ENCODE measurements around the gene STX18. TPM values are rescaled to one million over a fixed set of nuclear protein-coding genes. Genes with fewer than 3 reads are reported as not detected.

The STX18 gene
- total and polyA plus RNA-seq, 4 donors = 10.2 to 17.1 (median 12.4) TPM

DNA sequence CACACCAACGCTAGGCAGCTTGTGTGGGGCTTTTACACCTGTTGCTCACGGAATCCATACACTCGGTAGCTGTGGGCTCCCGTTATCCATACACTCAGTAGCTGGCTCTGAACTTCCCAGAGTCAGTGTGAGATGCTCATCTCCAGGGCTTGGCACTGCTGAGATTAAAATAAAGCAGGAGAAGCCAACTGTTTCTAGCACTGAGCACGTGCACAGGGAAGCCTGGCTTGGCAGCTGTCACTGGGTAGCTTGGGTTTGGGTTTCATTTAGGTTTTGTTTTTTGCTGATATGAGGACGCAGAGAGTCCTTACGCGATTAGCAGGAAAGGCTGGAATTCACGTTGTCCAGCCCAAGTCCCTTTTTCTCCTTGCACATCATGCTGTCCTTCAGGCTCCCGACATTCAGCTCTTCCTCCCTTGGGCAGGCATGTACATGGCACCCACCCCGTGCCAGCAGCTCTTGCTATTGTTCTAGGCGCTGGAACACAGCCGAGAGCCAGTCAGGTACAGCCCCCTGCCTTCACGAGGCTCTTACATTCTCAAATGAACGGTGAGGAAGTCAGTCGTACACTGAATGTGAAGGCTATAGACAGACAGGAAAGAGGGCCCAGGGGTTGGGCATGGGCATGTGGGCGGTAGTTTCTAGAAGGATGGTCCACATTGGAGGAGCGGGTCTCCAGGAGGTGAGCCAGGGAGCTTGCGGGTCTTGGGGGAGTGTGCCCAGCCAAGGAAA, 129.0 kb downstream of the STX18 start:
- no peak overlapping the region for H3K4me3 ChIP-seq (ENCODE audit: low read depth in 1 of 3, low read length in 3 of 3)
- H3K9ac ChIP-seq (ENCODE audit: low read depth in 1 of 2, low read length in 2 of 2) = no peak overlapping the region
- no peaks in the 10 kb centered on the region for H3K4me1 ChIP-seq (ENCODE audit: control insufficient read depth in 4 of 4, insufficient read depth in 4 of 4, low read length in 3 of 4)
- H3K9me3 ChIP-seq (ENCODE audit: control insufficient read depth in 4 of 4, low read length in 3 of 4) = no peaks in the 10 kb centered on the region
- TF ChIP-seq RAD21 (IDR thresholded peaks at IDR 0.05) (no peak), HNF4G (IDR thresholded peaks at IDR 0.05) (no peak), TAF1 (conservative IDR thresholded peaks at IDR 0.05) (no peak), HNF4A (conservative IDR thresholded peaks at IDR 0.05) (no peak), RXRA (IDR thresholded peaks at IDR 0.05) (no peak), GABPA (IDR thresholded peaks at IDR 0.05 in 1 of 2, conservative IDR thresholded peaks at IDR 0.05 in 1 of 2) (no peak), FOXA1 (IDR thresholded peaks at IDR 0.05) (no peak)
- TF ChIP-seq, protein P1, sequence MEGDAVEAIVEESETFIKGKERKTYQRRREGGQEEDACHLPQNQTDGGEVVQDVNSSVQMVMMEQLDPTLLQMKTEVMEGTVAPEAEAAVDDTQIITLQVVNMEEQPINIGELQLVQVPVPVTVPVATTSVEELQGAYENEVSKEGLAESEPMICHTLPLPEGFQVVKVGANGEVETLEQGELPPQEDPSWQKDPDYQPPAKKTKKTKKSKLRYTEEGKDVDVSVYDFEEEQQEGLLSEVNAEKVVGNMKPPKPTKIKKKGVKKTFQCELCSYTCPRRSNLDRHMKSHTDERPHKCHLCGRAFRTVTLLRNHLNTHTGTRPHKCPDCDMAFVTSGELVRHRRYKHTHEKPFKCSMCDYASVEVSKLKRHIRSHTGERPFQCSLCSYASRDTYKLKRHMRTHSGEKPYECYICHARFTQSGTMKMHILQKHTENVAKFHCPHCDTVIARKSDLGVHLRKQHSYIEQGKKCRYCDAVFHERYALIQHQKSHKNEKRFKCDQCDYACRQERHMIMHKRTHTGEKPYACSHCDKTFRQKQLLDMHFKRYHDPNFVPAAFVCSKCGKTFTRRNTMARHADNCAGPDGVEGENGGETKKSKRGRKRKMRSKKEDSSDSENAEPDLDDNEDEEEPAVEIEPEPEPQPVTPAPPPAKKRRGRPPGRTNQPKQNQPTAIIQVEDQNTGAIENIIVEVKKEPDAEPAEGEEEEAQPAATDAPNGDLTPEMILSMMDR (IDR thresholded peaks at IDR 0.05; ENCODE audit: low read depth, low read length, missing input control) = no peak
- TF ChIP-seq, protein P2, sequence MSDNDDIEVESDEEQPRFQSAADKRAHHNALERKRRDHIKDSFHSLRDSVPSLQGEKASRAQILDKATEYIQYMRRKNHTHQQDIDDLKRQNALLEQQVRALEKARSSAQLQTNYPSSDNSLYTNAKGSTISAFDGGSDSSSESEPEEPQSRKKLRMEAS (IDR thresholded peaks at IDR 0.05) = no peak
- H3K36me3 ChIP-seq (ENCODE audit: control insufficient read depth in 4 of 4, insufficient read depth in 3 of 4, low read depth in 1 of 4, low read length in 3 of 4) = peaks cover 0 to 1% (median 0%) of the 10 kb centered on the region in 4 donors
- WGBS = 86% methylated on average over 19 of the region's 19 CpGs
- no peak overlapping the region for H3K27ac ChIP-seq (ENCODE audit: low read depth in 1 of 2, low read length in 2 of 2)
- no peak for DNase-seq (ENCODE audit: low spot score)
- no peaks in the 10 kb centered on the region for H3K27me3 ChIP-seq (ENCODE audit: control insufficient read depth in 4 of 4, insufficient read depth in 4 of 4, low read length in 3 of 4)

DNA sequence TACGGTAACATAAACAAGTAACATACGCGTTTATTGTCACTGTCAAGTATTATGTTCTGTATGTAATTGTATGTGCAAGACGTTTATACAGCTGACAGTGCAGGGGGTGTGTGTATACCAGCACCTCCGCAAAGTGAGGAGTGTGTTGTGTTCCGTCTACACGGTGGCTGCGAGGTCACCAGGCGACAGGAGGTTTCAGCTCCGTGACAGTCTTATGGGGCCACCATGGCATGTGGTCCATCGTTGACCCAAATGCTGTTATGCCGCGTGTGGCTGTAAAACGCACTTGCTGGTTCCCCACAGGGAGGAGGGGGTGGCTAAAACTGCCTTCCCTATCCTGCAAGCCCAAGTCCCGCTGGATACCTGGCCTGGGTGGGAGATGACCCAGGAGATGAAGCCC, 129.9 kb downstream of the STX18 start:
- Histone ChIP-seq H3K9me3 (ENCODE audit: control insufficient read depth in 4 of 4, low read length in 3 of 4) (no peaks in the 10 kb centered on the region), H3K27me3 (ENCODE audit: control insufficient read depth in 4 of 4, insufficient read depth in 4 of 4, low read length in 3 of 4) (no peaks in the 10 kb centered on the region), H3K9ac (ENCODE audit: low read depth in 1 of 2, low read length in 2 of 2) (no peak overlapping the region), H3K36me3 (ENCODE audit: control insufficient read depth in 4 of 4, insufficient read depth in 3 of 4, low read depth in 1 of 4, low read length in 3 of 4) (peaks cover 0 to 1% (median 0%) of the 10 kb centered on the region in 4 donors), H3K4me1 (ENCODE audit: control insufficient read depth in 4 of 4, insufficient read depth in 4 of 4, low read length in 3 of 4) (no peaks in the 10 kb centered on the region), H3K27ac (ENCODE audit: low read depth in 1 of 2, low read length in 2 of 2) (no peak overlapping the region), H3K4me3 (ENCODE audit: low read depth in 1 of 3, low read length in 3 of 3) (no peak overlapping the region)
- TF ChIP-seq, protein P3, sequence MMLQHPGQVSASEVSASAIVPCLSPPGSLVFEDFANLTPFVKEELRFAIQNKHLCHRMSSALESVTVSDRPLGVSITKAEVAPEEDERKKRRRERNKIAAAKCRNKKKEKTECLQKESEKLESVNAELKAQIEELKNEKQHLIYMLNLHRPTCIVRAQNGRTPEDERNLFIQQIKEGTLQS (IDR thresholded peaks at IDR 0.05) = no peak
- TF ChIP-seq HNF4A (conservative IDR thresholded peaks at IDR 0.05) (no peak), NR2F2 (IDR thresholded peaks at IDR 0.05) (no peak), TAF1 (conservative IDR thresholded peaks at IDR 0.05) (no peak), SP1 (IDR thresholded peaks at IDR 0.05) (no peak), GABPA (IDR thresholded peaks at IDR 0.05 in 1 of 2, conservative IDR thresholded peaks at IDR 0.05 in 1 of 2) (no peak), YY1 (IDR thresholded peaks at IDR 0.05) (no peak)
- TF ChIP-seq, protein P4, sequence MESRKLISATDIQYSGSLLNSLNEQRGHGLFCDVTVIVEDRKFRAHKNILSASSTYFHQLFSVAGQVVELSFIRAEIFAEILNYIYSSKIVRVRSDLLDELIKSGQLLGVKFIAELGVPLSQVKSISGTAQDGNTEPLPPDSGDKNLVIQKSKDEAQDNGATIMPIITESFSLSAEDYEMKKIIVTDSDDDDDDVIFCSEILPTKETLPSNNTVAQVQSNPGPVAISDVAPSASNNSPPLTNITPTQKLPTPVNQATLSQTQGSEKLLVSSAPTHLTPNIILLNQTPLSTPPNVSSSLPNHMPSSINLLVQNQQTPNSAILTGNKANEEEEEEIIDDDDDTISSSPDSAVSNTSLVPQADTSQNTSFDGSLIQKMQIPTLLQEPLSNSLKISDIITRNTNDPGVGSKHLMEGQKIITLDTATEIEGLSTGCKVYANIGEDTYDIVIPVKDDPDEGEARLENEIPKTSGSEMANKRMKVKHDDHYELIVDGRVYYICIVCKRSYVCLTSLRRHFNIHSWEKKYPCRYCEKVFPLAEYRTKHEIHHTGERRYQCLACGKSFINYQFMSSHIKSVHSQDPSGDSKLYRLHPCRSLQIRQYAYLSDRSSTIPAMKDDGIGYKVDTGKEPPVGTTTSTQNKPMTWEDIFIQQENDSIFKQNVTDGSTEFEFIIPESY (IDR thresholded peaks at IDR 0.05) = no peak
- 90% methylated on average over 15 of the region's 15 CpGs for WGBS
- no peak for DNase-seq (ENCODE audit: low spot score)

Measured in liver (tissue), 9 donors.